Measurements from ENCODE around the gene UNC13B.
A peak's percentile ranks its signal among the peaks of the same experiment; 100 is the strongest.

Gene UNC13B

GRCh38 chr9:35280399-35280798 is 118.6 kb downstream of the UNC13B start:
- no peak for DNase-seq

GRCh38 chr9:35285731-35286130 is 123.9 kb downstream of the UNC13B start:
- no peak for DNase-seq

- no peak for DNase-seq
Measured at GRCh38 chr9:35286381-35286780, 124.6 kb downstream of the UNC13B start.

GRCh38 chr9:35287987-35288632 is 126.3 kb downstream of the UNC13B start:
- no peak for DNase-seq

- no peak for DNase-seq
Measured at GRCh38 chr9:35288778-35289177, 127.0 kb downstream of the UNC13B start.

- DNase-seq = no peak
Measured at GRCh38 chr9:35293376-35293964, 131.7 kb downstream of the UNC13B start.

GRCh38 chr9:35294066-35294465 is 132.3 kb downstream of the UNC13B start:
- DNase-seq = no peak

- DNase-seq = no peak
Measured at GRCh38 chr9:35294556-35294955, 132.7 kb downstream of the UNC13B start.

- DNase-seq = no peak
Measured at GRCh38 chr9:35295369-35296036, 133.7 kb downstream of the UNC13B start.

GRCh38 chr9:35303567-35303966 is 141.8 kb downstream of the UNC13B start:
- no peak for DNase-seq

- DNase-seq = no peak
Measured at GRCh38 chr9:35306283-35306682, 144.5 kb downstream of the UNC13B start.

GRCh38 chr9:35308316-35308715 is 146.5 kb downstream of the UNC13B start:
- DNase-seq = no peak

- no peak for DNase-seq
Measured at GRCh38 chr9:35311891-35312639, 150.3 kb downstream of the UNC13B start.

- no peak for DNase-seq
Measured at GRCh38 chr9:35313460-35313859, 151.7 kb downstream of the UNC13B start.

- DNase-seq = peak; percentile 4
Measured at GRCh38 chr9:35313916-35314315, 152.1 kb downstream of the UNC13B start.

GRCh38 chr9:35318741-35319140 is 156.9 kb downstream of the UNC13B start:
- DNase-seq = no peak

- DNase-seq = no peak
Measured at GRCh38 chr9:35322075-35322885, 160.5 kb downstream of the UNC13B start.

- DNase-seq = no peak
Measured at GRCh38 chr9:35324966-35325365, 163.2 kb downstream of the UNC13B start.

- no peak for DNase-seq
Measured at GRCh38 chr9:35333551-35333950, 171.7 kb downstream of the UNC13B start.

GRCh38 chr9:35335164-35335563 is 173.4 kb downstream of the UNC13B start:
- DNase-seq = no peak

GRCh38 chr9:35338086-35338485 is 176.3 kb downstream of the UNC13B start:
- no peak for DNase-seq

GRCh38 chr9:35338561-35339274 is 176.9 kb downstream of the UNC13B start:
- no peak for DNase-seq

Measured in NCI-H524 treated with DMSO at 0.1 percent for 48 hours (cell line).